SU-DHL-6 (cell line): ENCODE data around the gene CARMIL1.

Experiments
- EZH2phosphoT487 ChIP-seq: fragments of 200-600 bp; sonication (generic), shearing (Covaris generic); conservative IDR thresholded peaks from 2 replicates; pipeline ENCODE4 v1.6.1; 2018; ENCODE audit warnings: mild to moderate bottlenecking, antibody characterized with exemption, low read length, moderate library complexity, mixed read lengths
- TF ChIP-seq, protein P1 (sequence below): fragments of 200-600 bp; sonication (generic); IDR thresholded peaks from one replicate; pipeline ENCODE4 v1.5.1; 2017; ENCODE audit warnings: antibody characterized with exemption, mild to moderate bottlenecking, low read length, moderate library complexity; ENCODE audit not compliant: insufficient read depth, poor library complexity, severe bottlenecking

DNA sequence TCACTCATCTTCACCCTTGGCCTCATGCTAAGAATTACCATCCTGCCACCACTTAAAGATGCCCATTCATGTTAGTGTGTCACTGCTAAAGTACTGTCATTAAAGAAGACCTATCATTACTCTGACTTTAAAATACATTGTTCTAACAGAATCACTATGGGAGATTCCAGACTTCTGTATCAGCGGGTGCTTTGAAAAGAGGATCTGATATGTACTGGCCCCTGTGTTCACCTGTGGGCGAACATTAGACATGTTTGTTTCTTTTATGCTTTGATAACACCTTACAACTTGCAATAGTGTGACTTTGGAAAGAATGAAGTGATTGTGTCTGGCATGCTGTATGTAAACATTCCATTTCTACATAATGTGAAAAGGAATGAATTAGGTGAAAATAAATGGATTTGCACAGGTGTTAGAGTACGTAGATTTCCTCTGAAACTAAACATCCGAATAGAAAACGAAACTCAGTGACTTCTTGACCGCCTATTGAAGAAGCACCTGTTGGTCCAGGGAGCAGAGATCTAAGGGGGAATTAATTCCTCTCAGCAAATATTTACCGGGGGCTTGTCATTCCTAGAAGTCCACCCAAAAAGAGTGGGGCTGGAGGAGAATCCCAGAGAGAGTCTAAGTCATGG is 132.3 kb downstream of the CARMIL1 start:
- TF ChIP-seq, protein P1, sequence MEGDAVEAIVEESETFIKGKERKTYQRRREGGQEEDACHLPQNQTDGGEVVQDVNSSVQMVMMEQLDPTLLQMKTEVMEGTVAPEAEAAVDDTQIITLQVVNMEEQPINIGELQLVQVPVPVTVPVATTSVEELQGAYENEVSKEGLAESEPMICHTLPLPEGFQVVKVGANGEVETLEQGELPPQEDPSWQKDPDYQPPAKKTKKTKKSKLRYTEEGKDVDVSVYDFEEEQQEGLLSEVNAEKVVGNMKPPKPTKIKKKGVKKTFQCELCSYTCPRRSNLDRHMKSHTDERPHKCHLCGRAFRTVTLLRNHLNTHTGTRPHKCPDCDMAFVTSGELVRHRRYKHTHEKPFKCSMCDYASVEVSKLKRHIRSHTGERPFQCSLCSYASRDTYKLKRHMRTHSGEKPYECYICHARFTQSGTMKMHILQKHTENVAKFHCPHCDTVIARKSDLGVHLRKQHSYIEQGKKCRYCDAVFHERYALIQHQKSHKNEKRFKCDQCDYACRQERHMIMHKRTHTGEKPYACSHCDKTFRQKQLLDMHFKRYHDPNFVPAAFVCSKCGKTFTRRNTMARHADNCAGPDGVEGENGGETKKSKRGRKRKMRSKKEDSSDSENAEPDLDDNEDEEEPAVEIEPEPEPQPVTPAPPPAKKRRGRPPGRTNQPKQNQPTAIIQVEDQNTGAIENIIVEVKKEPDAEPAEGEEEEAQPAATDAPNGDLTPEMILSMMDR = no peak
- TF ChIP-seq EZH2phosphoT487 = no peak
